ENCODE measurements around the gene DHX30. TPM values are rescaled to one million over a fixed set of nuclear protein-coding genes. Genes with fewer than 3 reads are reported as not detected.

DHX30 gene
- total and polyA plus RNA-seq, 2 of the 4 experiments (the other 2 are of a cell fraction), result 55.6 to 57.2 TPM

DNA sequence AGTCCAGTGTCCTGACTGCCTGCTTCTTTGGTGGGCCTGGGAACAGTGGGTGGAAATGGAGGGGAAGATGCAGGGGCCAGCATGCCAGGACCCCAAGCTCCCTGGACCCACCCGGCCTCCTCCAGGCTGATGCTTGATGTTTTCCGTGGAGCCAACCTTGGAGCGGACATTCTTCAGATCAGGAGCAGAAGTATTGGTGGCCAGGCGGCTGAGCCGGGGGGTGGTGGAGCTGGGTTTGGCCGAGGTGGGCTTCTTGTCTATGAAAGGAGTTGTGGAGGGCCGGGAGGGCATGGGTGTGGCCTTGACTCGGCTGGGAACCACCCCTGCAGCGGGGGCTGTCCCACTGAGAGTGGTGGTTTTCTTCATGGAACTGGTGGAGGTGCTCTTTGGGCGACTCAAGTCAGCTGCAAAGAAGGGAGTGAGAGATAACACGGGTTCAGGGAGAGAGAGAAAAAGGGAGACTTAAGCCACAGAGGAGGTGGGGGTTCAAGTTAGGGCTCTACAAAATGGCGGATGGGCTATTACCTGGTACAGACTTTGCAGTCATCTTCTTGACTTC, 67.8 kb downstream of the DHX30 start:
- Histone ChIP-seq H3K4me3 (ENCODE audit: insufficient read depth, low read depth, low read length) (no peak overlapping the region), H3K27me3 (ENCODE audit: control insufficient read depth, insufficient read depth, low read length) (no peaks in the 10 kb centered on the region), H2AK5ac (ENCODE audit: low read depth, low read length) (no peak overlapping the region), H2BK15ac (ENCODE audit: low read depth, low read length) (no peak overlapping the region), H4K8ac (ENCODE audit: low read depth in 2 of 2, low read length in 2 of 2) (no peak overlapping the region), H3K9ac (ENCODE audit: low read depth, low read length) (no peak overlapping the region), H4K91ac (ENCODE audit: insufficient read depth, low read depth, low read length) (no peak overlapping the region), H2AK9ac (replicated peaks; ENCODE audit: low read depth, low read length, poor library complexity) (peak overlapping the region; percentile 57), H2BK20ac (ENCODE audit: low read depth, low read length) (no peak overlapping the region), H3K27ac (ENCODE audit: insufficient read depth, low read length) (no peak overlapping the region), H3K18ac (ENCODE audit: low read depth, low read length) (no peak overlapping the region), H3K23ac (ENCODE audit: low read depth, low read length) (no peak overlapping the region), H2BK120ac (ENCODE audit: low read depth, low read length) (no peak overlapping the region), H4K20me1 (ENCODE audit: insufficient read depth, low read length) (peaks cover under 1% of the 10 kb centered on the region; the same call in 1 of the 2 replicates), H3K4ac (ENCODE audit: low read depth, low read length) (no peak overlapping the region), H3K9me1 (ENCODE audit: insufficient read depth, low read length) (no peaks in the 10 kb centered on the region; the same call in 1 of the 2 replicates), H3K79me1 (ENCODE audit: low read depth in 1 of 2, low read length in 2 of 2) (peaks cover 50 to 64% of the 10 kb centered on the region in 2 experiments), H3K4me1 (ENCODE audit: control insufficient read depth, insufficient read depth, low read length) (no peaks in the 10 kb centered on the region), H3K36me3 (ENCODE audit: control insufficient read depth, insufficient read depth, low read length) (peaks cover 76% of the 10 kb centered on the region), H3K9me3 (ENCODE audit: control insufficient read depth, insufficient read depth, low read length) (no peaks in the 10 kb centered on the region), H4K5ac (ENCODE audit: low read depth, low read length) (no peak overlapping the region), H3K14ac (replicated peaks; ENCODE audit: low read depth, low read length) (no peak overlapping the region), H3K4me2 (ENCODE audit: low read depth, low read length) (no peak overlapping the region), H3K56ac (ENCODE audit: extremely low read depth, insufficient read depth, low read length) (no peak overlapping the region), H2BK5ac (ENCODE audit: low read depth, low read length, poor library complexity, severe bottlenecking) (no peak overlapping the region), H2AFZ (replicated peaks; ENCODE audit: low read length, poor library complexity) (no peak overlapping the region)
- ATAC-seq (ENCODE audit: low read depth) (no peak), DNase-seq (no peak)
- CTCF ChIA-PET, result no interaction called here
- intact Hi-C loops (cut with micrococcal nuclease), result loop anchor here (10.0 kb wide), 1 partner anchor 284 kb away; no protein-coding TSS in a partner anchor
- 97% methylated on average over 7 of the region's 12 CpGs; no CpG with 5 or more reads in 1 of the 2 experiments for WGBS, 2 experiments (ENCODE audit: extremely low coverage in 2 of 2, insufficient read length in 1 of 2)
- BruUV-seq (replicated peaks), result no TSS peak
- in situ Hi-C loops (cut with MboI; ENCODE audit: low sequenced_read_pairs), result no loop called here
- POLR2A ChIA-PET (ENCODE audit: unreplicated experiment), result no interaction called here
- TF ChIP-seq RAD21 (IDR thresholded peaks at IDR 0.05; ENCODE audit: low read length) (no peak), CEBPB (IDR thresholded peaks at IDR 0.05; ENCODE audit: low read depth, low read length) (no peak), BHLHE40 (IDR thresholded peaks at IDR 0.05; ENCODE audit: low read depth, low read length) (no peak), RCOR1 (IDR thresholded peaks at IDR 0.05; ENCODE audit: insufficient replicate concordance, low read length) (no peak), POLR2A (IDR thresholded peaks at IDR 0.05; ENCODE audit: low read depth, low read length) (no peak), MAZ (IDR thresholded peaks at IDR 0.05; ENCODE audit: borderline replicate concordance, low read depth, low read length) (no peak), NFE2L2 (IDR thresholded peaks at IDR 0.05; ENCODE audit: low read depth, low read length) (no peak), SMC3 (IDR thresholded peaks at IDR 0.05; ENCODE audit: low read depth, low read length) (no peak), CHD1 (IDR thresholded peaks at IDR 0.05; ENCODE audit: low read depth, low read length) (no peak), MAFK (IDR thresholded peaks at IDR 0.05; ENCODE audit: low read depth, low read length) (no peak), RFX5 (IDR thresholded peaks at IDR 0.05; ENCODE audit: low read depth, low read length) (no peak), MXI1 (IDR thresholded peaks at IDR 0.05; ENCODE audit: borderline replicate concordance, low read depth, low read length) (no peak)
- TF ChIP-seq, protein P1, sequence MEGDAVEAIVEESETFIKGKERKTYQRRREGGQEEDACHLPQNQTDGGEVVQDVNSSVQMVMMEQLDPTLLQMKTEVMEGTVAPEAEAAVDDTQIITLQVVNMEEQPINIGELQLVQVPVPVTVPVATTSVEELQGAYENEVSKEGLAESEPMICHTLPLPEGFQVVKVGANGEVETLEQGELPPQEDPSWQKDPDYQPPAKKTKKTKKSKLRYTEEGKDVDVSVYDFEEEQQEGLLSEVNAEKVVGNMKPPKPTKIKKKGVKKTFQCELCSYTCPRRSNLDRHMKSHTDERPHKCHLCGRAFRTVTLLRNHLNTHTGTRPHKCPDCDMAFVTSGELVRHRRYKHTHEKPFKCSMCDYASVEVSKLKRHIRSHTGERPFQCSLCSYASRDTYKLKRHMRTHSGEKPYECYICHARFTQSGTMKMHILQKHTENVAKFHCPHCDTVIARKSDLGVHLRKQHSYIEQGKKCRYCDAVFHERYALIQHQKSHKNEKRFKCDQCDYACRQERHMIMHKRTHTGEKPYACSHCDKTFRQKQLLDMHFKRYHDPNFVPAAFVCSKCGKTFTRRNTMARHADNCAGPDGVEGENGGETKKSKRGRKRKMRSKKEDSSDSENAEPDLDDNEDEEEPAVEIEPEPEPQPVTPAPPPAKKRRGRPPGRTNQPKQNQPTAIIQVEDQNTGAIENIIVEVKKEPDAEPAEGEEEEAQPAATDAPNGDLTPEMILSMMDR (conservative IDR thresholded peaks at IDR 0.05; ENCODE audit: low read depth, low read length), result no peak
- TF ChIP-seq, protein P2, sequence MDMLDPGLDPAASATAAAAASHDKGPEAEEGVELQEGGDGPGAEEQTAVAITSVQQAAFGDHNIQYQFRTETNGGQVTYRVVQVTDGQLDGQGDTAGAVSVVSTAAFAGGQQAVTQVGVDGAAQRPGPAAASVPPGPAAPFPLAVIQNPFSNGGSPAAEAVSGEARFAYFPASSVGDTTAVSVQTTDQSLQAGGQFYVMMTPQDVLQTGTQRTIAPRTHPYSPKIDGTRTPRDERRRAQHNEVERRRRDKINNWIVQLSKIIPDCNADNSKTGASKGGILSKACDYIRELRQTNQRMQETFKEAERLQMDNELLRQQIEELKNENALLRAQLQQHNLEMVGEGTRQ (IDR thresholded peaks at IDR 0.05; ENCODE audit: low read depth, low read length), result no peak
- dilution Hi-C loops (cut with HindIII; ENCODE audit: low sequenced_read_pairs, unreplicated experiment), result no loop called here

Measured in IMR-90 (cell line).